ENCODE measurements around the gene SLC25A51.

DNA sequence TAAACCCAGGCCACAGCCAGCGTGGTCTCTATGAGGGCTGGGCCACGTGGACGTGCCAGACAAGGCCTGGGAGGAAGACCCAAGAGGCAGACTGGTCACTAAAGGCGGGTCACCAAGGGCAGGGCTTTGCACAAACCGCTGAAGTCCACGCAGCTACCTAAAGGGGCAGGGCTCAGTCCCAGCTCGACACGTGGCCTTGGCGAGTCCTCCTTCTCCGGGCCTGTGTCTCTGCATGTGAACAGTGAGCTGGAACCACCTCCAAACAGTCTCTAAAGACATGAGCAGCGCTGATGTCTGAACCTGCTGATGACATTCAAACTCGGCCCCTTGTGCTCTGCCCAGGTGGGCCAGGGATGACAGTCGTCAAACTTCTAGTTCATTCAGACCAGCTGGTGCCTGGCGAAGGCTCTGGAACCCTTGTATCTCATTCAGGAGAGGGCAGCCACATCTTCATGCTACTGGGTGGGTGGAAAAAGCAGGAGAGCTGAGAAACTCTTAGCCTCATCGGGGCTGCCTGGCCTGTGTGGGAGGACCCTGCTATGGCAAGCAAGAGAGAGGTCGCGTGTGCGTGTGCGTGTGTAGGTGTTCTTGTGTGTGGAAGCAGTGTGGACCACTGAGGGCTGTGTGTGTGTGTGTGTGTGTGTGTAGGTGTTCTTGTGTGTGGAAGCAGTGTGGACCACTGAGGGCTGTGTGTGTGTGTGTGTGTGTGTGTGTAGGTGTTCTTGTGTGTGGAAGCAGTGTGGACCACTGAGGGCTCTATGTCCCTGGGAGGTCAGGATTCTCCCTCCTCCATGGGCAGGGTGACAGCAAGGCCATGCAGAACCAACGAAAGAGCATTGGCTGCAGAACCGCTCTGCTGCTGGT, 14.1 kb upstream of the SLC25A51 start:
- TF ChIP-seq, protein P1, sequence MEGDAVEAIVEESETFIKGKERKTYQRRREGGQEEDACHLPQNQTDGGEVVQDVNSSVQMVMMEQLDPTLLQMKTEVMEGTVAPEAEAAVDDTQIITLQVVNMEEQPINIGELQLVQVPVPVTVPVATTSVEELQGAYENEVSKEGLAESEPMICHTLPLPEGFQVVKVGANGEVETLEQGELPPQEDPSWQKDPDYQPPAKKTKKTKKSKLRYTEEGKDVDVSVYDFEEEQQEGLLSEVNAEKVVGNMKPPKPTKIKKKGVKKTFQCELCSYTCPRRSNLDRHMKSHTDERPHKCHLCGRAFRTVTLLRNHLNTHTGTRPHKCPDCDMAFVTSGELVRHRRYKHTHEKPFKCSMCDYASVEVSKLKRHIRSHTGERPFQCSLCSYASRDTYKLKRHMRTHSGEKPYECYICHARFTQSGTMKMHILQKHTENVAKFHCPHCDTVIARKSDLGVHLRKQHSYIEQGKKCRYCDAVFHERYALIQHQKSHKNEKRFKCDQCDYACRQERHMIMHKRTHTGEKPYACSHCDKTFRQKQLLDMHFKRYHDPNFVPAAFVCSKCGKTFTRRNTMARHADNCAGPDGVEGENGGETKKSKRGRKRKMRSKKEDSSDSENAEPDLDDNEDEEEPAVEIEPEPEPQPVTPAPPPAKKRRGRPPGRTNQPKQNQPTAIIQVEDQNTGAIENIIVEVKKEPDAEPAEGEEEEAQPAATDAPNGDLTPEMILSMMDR (IDR thresholded peaks at IDR 0.05; ENCODE audit: poor library complexity) = no peak
- TF ChIP-seq EZH2 (IDR thresholded peaks at IDR 0.05; ENCODE audit: borderline replicate concordance) = no peak
- no peak for TF ChIP-seq EZH2phosphoT487 (IDR thresholded peaks at IDR 0.05; ENCODE audit: low read depth, severe bottlenecking, unreplicated experiment)
